ENCODE measurements around the gene ZNF622. TPM values are rescaled to one million over a fixed set of nuclear protein-coding genes. Genes with fewer than 3 reads are reported as not detected.

Gene ZNF622
- total RNA-seq, 1 donor from 2014 or later = 28.5 TPM

GRCh38 chr5:16431490-16431889 is 34.1 kb downstream of the ZNF622 start:
- Mint-ChIP-seq H3K4me3 (ENCODE audit: low read depth) (no peak overlapping the region), H3K27me3 (peaks cover 3% of the 10 kb centered on the region)

GRCh38 chr5:16430349-16431089 is 35.1 kb downstream of the ZNF622 start:
- no peak for DNase-seq (ENCODE audit: low spot score, unreplicated experiment)
- H3K4me3 Mint-ChIP-seq (ENCODE audit: low read depth) = no peak overlapping the region
- H3K4me1 Mint-ChIP-seq (ENCODE audit: low read depth) = no peaks in the 10 kb centered on the region
- no peaks in the 10 kb centered on the region for H3K36me3 Mint-ChIP-seq (ENCODE audit: insufficient read depth)
- H3K27me3 Mint-ChIP-seq = peaks cover 9% of the 10 kb centered on the region
- H3K27ac Mint-ChIP-seq = no peak overlapping the region
- no peaks in the 10 kb centered on the region for H3K9me3 Mint-ChIP-seq (ENCODE audit: low read depth)
- no peak for TF ChIP-seq CTCF (IDR thresholded peaks at IDR 0.05; ENCODE audit: unreplicated experiment)

More at GRCh38 chr5:16431490-16431889, 34.1 kb downstream of the ZNF622 start:
- no peaks in the 10 kb centered on the region for H3K4me1 Mint-ChIP-seq (ENCODE audit: low read depth)
- TF ChIP-seq CTCF (IDR thresholded peaks at IDR 0.05; ENCODE audit: unreplicated experiment) = no peak
- no peak overlapping the region for H3K27ac Mint-ChIP-seq
- no peaks in the 10 kb centered on the region for H3K36me3 Mint-ChIP-seq (ENCODE audit: insufficient read depth)
- no peak for DNase-seq (ENCODE audit: low spot score, unreplicated experiment)
- H3K9me3 Mint-ChIP-seq (ENCODE audit: low read depth) = no peaks in the 10 kb centered on the region

GRCh38 chr5:16428359-16428758 is 37.2 kb downstream of the ZNF622 start:
- H3K27me3 Mint-ChIP-seq = peaks cover 17% of the 10 kb centered on the region
- H3K4me1 Mint-ChIP-seq (ENCODE audit: low read depth) = no peaks in the 10 kb centered on the region
- no peak overlapping the region for H3K27ac Mint-ChIP-seq
- H3K4me3 Mint-ChIP-seq (ENCODE audit: low read depth) = no peak overlapping the region
- no peaks in the 10 kb centered on the region for H3K9me3 Mint-ChIP-seq (ENCODE audit: low read depth)
- peak; percentile 17 for TF ChIP-seq CTCF (IDR thresholded peaks at IDR 0.05; ENCODE audit: unreplicated experiment)
- no peak for DNase-seq (ENCODE audit: low spot score, unreplicated experiment)
- H3K36me3 Mint-ChIP-seq (ENCODE audit: insufficient read depth) = no peaks in the 10 kb centered on the region

- no peaks in the 10 kb centered on the region for H3K9me3 Mint-ChIP-seq (ENCODE audit: low read depth)
- TF ChIP-seq CTCF (IDR thresholded peaks at IDR 0.05; ENCODE audit: unreplicated experiment) = no peak
- no peak overlapping the region for H3K27ac Mint-ChIP-seq
- H3K4me3 Mint-ChIP-seq (ENCODE audit: low read depth) = no peak overlapping the region
- DNase-seq (ENCODE audit: low spot score, unreplicated experiment) = no peak
- no peaks in the 10 kb centered on the region for H3K36me3 Mint-ChIP-seq (ENCODE audit: insufficient read depth)
- H3K4me1 Mint-ChIP-seq (ENCODE audit: low read depth) = no peaks in the 10 kb centered on the region
- peaks cover 24% of the 10 kb centered on the region for H3K27me3 Mint-ChIP-seq
Observed at GRCh38 chr5:16427587-16427986, 38.0 kb downstream of the ZNF622 start.

GRCh38 chr5:16418471-16418922 is 47.1 kb downstream of the ZNF622 start:
- no peak for DNase-seq (ENCODE audit: low spot score, unreplicated experiment)
- Mint-ChIP-seq H3K4me1 (ENCODE audit: low read depth) (peaks cover 4% of the 10 kb centered on the region), H3K27ac (no peak overlapping the region), H3K36me3 (ENCODE audit: insufficient read depth) (no peaks in the 10 kb centered on the region), H3K4me3 (ENCODE audit: low read depth) (no peak overlapping the region), H3K27me3 (peaks cover 40% of the 10 kb centered on the region), H3K9me3 (ENCODE audit: low read depth) (no peaks in the 10 kb centered on the region)
- TF ChIP-seq CTCF (IDR thresholded peaks at IDR 0.05; ENCODE audit: unreplicated experiment) = no peak

Data from progenitor cell of endocrine pancreas (in vitro differentiated cells).